Natural killer cell treated with Interleukin-12 subunit alpha and Interleukin-12 subunit beta and Interleukin-15 and Interleukin-18, amount 100 ng/mL, for 72 hours (primary cell): ENCODE measurements around the gene DPYD. TPM values are rescaled to one million over a fixed set of nuclear protein-coding genes. Genes with fewer than 3 reads are reported as not detected.

ENCODE experiments used
- ATAC-seq, 2 donors: fragments of 150-1000 bp; cut with Tn5 transposase in 1 of 2; sonication (Bioruptor Pico), chemical (Tn5 transposase) in 1 of 2; 2 replicates each; pipeline ENCODE4 v1.10.0; 2021
- DNase-seq: peaks from one replicate; pipeline ENCODE4 v3.0.0; 2022; ENCODE audit warnings: low spot score
- H3K27ac Mint-ChIP-seq, 2 donors: 1 replicate in 1 of 2; 2 replicates in 1 of 2; pipeline ENCODE4 v1.8.0; 2022; ENCODE audit warnings: mixed read lengths in 2 of 2, mild to moderate bottlenecking in 1 of 2, moderate library complexity in 1 of 2
- H3K27me3 Mint-ChIP-seq, 2 donors: 1 replicate in 1 of 2; 2 replicates in 1 of 2; pipeline ENCODE4 v1.8.0; 2022; ENCODE audit warnings: mixed read lengths in 2 of 2
- H3K36me3 Mint-ChIP-seq: one replicate; pipeline ENCODE4 v1.8.0; 2022; ENCODE audit warnings: mixed read lengths
- H3K4me1 Mint-ChIP-seq, 2 donors: 1 replicate in 1 of 2; 2 replicates in 1 of 2; pipeline ENCODE4 v1.8.0; 2022; ENCODE audit warnings: low read depth in 2 of 2, mixed read lengths in 2 of 2, mild to moderate bottlenecking in 1 of 2
- H3K4me3 Mint-ChIP-seq: one replicate; pipeline ENCODE4 v1.8.0; 2022; ENCODE audit warnings: mixed read lengths
- H3K9me3 Mint-ChIP-seq: 2 replicates; pipeline ENCODE4 v1.8.0; 2022; ENCODE audit warnings: mixed read lengths
- total RNA-seq, 2 donors: library from RNA; stranded (reverse); gene quantifications; one replicate each; pipeline ENCODE4 v1.2.3, GENCODE V29; 2022

The DPYD gene
- total RNA-seq, 2 donors from 2014 or later: 33.9 to 34.8 TPM

DNA sequence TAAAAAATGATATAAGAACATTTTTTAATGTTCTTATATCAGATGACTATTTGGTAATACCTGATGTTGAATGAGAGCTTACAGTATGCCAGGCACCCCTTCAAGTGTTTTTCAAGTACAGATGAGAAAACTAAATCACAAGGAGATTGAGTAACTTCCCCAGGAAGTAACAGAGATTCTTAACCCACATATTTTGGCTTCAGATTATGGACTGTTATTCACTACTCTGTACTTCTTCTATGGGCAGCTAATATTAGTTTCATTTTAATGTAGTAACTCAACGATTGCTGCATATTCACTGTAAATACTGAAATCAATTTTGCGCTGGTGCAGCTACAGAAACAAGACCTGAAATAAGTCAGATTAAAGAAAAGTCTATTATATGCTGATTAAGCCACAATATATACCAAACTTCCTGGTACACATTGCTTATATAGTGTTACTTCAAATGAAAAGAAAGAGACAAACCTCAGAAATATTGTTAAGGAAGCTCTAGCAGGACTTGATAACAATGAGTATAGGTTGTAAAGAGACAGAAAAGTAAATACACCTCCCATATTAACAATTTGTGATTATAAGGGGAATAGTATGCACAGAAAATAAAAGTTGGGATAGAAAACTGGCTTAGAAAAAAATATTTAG is 19.7 kb downstream of the DPYD start:
- Mint-ChIP-seq H3K27ac (peak overlapping the region; percentile 67 to 96), H3K27me3 (no peaks in the 10 kb centered on the region), H3K36me3 (peaks cover 9% of the 10 kb centered on the region), H3K4me3 (peak overlapping the region; percentile 60), H3K4me1 (peaks cover 29 to 42% of the 10 kb centered on the region in 2 donors), H3K9me3 (no peaks in the 10 kb centered on the region)
- ATAC-seq: peak; percentile 56 to 74
- no peak for DNase-seq

DNA sequence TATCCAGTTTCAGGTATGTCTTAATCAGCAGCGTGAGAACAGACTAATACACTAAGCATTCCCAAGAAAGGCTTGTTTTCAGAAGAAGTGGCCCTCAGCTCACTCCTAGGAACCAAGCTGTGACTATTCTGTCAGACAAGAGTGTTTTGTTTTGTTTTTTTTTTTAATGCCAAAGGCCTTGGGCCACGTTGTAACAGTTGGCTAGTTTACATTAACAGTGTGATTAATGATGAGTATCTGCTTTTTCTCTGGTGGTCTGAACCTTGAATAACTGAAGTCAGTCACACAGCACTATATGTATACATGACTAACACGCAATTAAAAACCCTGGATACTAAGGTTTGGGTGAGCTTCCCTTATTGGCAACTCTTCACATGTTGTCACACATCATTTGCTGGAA is 21.9 kb downstream of the DPYD start:
- H3K9me3 Mint-ChIP-seq: no peaks in the 10 kb centered on the region
- ATAC-seq: no peak
- H3K27ac Mint-ChIP-seq: no peak overlapping the region
- no peak for DNase-seq
- peaks cover 27 to 38% of the 10 kb centered on the region in 2 donors for H3K4me1 Mint-ChIP-seq
- peaks cover 9% of the 10 kb centered on the region for H3K36me3 Mint-ChIP-seq
- H3K4me3 Mint-ChIP-seq: no peak overlapping the region
- H3K27me3 Mint-ChIP-seq: no peaks in the 10 kb centered on the region

- peaks cover 9% of the 10 kb centered on the region for H3K36me3 Mint-ChIP-seq
- ATAC-seq (no peak), DNase-seq (no peak)
- no peak overlapping the region for H3K27ac Mint-ChIP-seq
- no peaks in the 10 kb centered on the region for H3K9me3 Mint-ChIP-seq
- H3K27me3 Mint-ChIP-seq: no peaks in the 10 kb centered on the region
- peaks cover 11 to 14% of the 10 kb centered on the region in 2 donors for H3K4me1 Mint-ChIP-seq
- no peak overlapping the region for H3K4me3 Mint-ChIP-seq
Measured at GRCh38 chr1:97895278-97895677, 25.6 kb downstream of the DPYD start.

DNA sequence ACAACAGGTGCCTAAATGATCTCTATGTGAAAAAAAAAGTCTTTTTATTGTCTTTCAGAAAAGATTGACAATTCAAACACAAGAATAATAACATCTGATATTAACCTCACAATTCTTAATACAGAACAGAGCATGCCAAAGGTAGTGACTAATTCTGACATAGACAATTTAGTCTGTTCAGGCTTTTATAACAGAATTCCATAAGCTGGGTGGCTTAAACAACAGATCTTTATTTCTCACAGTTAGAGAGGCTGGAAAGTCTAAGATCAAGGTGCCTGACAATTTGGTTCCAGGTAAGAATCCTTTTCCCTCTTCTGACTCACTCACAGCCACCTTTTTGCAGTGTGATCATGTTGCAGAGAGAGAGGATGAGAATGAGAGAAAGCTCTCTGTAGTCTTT is 27.0 kb downstream of the DPYD start:
- Mint-ChIP-seq H3K27ac (no peak overlapping the region), H3K9me3 (no peaks in the 10 kb centered on the region), H3K4me3 (no peak overlapping the region), H3K36me3 (peaks cover 7% of the 10 kb centered on the region), H3K27me3 (no peaks in the 10 kb centered on the region), H3K4me1 (peaks cover 11 to 14% of the 10 kb centered on the region in 2 donors)
- no peak for ATAC-seq
- DNase-seq: no peak

GRCh38 chr1:97886199-97886598 is 34.6 kb downstream of the DPYD start:
- Mint-ChIP-seq H3K36me3 (peaks cover 18% of the 10 kb centered on the region), H3K27me3 (no peaks in the 10 kb centered on the region), H3K4me3 (no peak overlapping the region), H3K9me3 (peaks cover 8% of the 10 kb centered on the region), H3K4me1 (peaks cover 13 to 16% of the 10 kb centered on the region in 2 donors), H3K27ac (no peak overlapping the region)
- no peak for DNase-seq
- no peak for ATAC-seq

- peaks cover 13 to 16% of the 10 kb centered on the region in 2 donors for H3K4me1 Mint-ChIP-seq
- no peak overlapping the region for H3K4me3 Mint-ChIP-seq
- peaks cover 8% of the 10 kb centered on the region for H3K9me3 Mint-ChIP-seq
- no peaks in the 10 kb centered on the region for H3K27me3 Mint-ChIP-seq
- H3K27ac Mint-ChIP-seq: no peak overlapping the region
- H3K36me3 Mint-ChIP-seq: peaks cover 18% of the 10 kb centered on the region
- ATAC-seq: no peak
- DNase-seq: no peak
Measured at GRCh38 chr1:97883823-97884222, 37.0 kb downstream of the DPYD start.

GRCh38 chr1:97877307-97877706 is 43.5 kb downstream of the DPYD start:
- Mint-ChIP-seq H3K9me3 (no peaks in the 10 kb centered on the region), H3K36me3 (peaks cover under 1% of the 10 kb centered on the region), H3K4me1 (peaks cover 5 to 15% of the 10 kb centered on the region in 2 donors), H3K4me3 (no peak overlapping the region), H3K27ac (no peak overlapping the region), H3K27me3 (no peaks in the 10 kb centered on the region)
- ATAC-seq (no peak), DNase-seq (no peak)

DNA sequence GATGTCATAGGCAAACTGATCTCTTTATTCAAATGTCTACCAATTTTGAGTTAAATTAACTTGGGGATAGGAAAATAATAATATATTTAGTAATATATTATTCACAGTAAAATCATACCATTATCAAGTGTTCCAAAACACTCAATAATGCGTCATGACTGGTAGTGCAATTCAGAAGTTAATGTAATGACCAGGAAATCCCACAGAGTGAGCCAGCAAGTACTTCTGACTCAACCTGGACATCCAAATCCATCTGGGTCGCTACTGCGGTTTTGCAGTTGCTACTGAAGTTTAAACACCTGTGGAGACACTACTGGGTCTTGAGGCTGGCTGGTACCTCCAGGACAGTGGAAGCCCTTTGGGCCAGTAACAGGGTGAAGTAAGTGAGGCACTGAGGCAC is 44.8 kb downstream of the DPYD start:
- no peaks in the 10 kb centered on the region for H3K36me3 Mint-ChIP-seq
- H3K4me1 Mint-ChIP-seq: peaks cover 5 to 21% of the 10 kb centered on the region in 2 donors
- no peak overlapping the region for H3K27ac Mint-ChIP-seq
- DNase-seq (no peak), ATAC-seq (no peak)
- no peaks in the 10 kb centered on the region for H3K9me3 Mint-ChIP-seq
- H3K4me3 Mint-ChIP-seq: no peak overlapping the region
- H3K27me3 Mint-ChIP-seq: no peaks in the 10 kb centered on the region

DNA sequence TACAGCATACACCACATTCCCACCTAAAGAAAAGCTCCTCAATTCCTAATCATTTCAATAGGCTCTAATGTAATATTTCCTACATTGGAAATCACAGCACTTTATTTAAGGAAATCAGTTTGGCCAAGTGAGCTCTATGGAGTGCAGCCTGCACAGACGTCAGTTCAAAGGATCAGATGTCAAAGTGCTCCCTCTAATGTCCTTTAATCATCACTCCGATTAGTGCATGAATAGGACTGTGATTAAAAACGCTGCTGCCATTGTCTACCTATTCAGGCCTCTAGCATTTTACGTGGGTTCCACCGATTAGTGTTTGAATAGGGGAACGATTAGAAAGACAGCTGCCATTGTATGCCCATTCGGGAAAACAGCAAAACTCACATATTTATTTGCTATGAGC is 50.2 kb downstream of the DPYD start:
- Mint-ChIP-seq H3K9me3 (peaks cover 3% of the 10 kb centered on the region), H3K27me3 (no peaks in the 10 kb centered on the region), H3K4me1 (peaks cover 8 to 20% of the 10 kb centered on the region in 2 donors), H3K4me3 (no peak overlapping the region), H3K27ac (no peak overlapping the region), H3K36me3 (peaks cover 12% of the 10 kb centered on the region)
- ATAC-seq (no peak), DNase-seq (no peak)

GRCh38 chr1:97869441-97869840 is 51.4 kb downstream of the DPYD start:
- ATAC-seq (no peak), DNase-seq (no peak)
- Mint-ChIP-seq H3K4me1 (peaks cover 13 to 25% of the 10 kb centered on the region in 2 donors), H3K27me3 (no peaks in the 10 kb centered on the region), H3K36me3 (peaks cover 12% of the 10 kb centered on the region), H3K9me3 (peaks cover 3% of the 10 kb centered on the region), H3K4me3 (no peak overlapping the region), H3K27ac (no peak overlapping the region)

- DNase-seq (no peak), ATAC-seq (no peak)
- Mint-ChIP-seq H3K27me3 (no peaks in the 10 kb centered on the region), H3K9me3 (peaks cover 3% of the 10 kb centered on the region), H3K27ac (no peak overlapping the region), H3K36me3 (peaks cover 12% of the 10 kb centered on the region), H3K4me1 (peaks cover 21 to 28% of the 10 kb centered on the region in 2 donors), H3K4me3 (no peak overlapping the region)
Measured at GRCh38 chr1:97867127-97867526, 53.7 kb downstream of the DPYD start.

DNA sequence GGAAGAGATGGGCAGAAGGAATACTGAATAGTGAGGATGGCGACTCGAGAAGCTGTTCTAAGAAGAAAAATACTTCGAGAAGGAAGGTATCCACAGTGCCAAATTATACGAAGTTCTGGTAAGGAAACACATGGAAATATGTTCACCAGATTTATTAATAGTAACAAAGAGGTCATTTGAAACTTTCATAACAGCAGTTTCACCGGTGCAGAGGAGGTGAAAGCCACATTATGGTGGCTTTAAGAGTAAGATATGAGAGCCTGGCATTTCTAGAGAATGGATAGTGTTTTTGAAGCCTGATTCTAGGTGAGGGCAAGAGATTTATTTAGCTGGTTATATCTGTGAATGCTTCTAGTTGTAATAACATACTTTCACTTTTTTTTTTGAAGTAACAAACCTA is 56.2 kb downstream of the DPYD start:
- ATAC-seq: no peak
- no peak overlapping the region for H3K4me3 Mint-ChIP-seq
- peak overlapping the region in 1 of 2 donors; percentile 61 for H3K27ac Mint-ChIP-seq
- peaks cover 12% of the 10 kb centered on the region for H3K36me3 Mint-ChIP-seq
- DNase-seq: no peak
- peaks cover 21 to 23% of the 10 kb centered on the region in 2 donors for H3K4me1 Mint-ChIP-seq
- no peaks in the 10 kb centered on the region for H3K27me3 Mint-ChIP-seq
- peaks cover 3% of the 10 kb centered on the region for H3K9me3 Mint-ChIP-seq

GRCh38 chr1:97853221-97853620 is 67.6 kb downstream of the DPYD start:
- Mint-ChIP-seq H3K9me3 (no peaks in the 10 kb centered on the region), H3K36me3 (peaks cover 4% of the 10 kb centered on the region), H3K4me3 (no peak overlapping the region), H3K4me1 (peaks cover 7 to 11% of the 10 kb centered on the region in 2 donors), H3K27me3 (no peaks in the 10 kb centered on the region), H3K27ac (no peak overlapping the region)
- ATAC-seq (no peak), DNase-seq (no peak)

- no peaks in the 10 kb centered on the region for H3K27me3 Mint-ChIP-seq
- DNase-seq: no peak
- H3K9me3 Mint-ChIP-seq: no peaks in the 10 kb centered on the region
- H3K36me3 Mint-ChIP-seq: no peaks in the 10 kb centered on the region
- peak; percentile 70 to 86 for ATAC-seq
- H3K4me3 Mint-ChIP-seq: peak overlapping the region; percentile 82
- H3K27ac Mint-ChIP-seq: peak overlapping the region; percentile 77 to 85
- peaks cover 7 to 11% of the 10 kb centered on the region in 2 donors for H3K4me1 Mint-ChIP-seq
Measured at GRCh38 chr1:97849345-97850340, 71.2 kb downstream of the DPYD start.
